Left ventricle myocardium inferior (tissue), 1 donor: Measurements from ENCODE around the gene CSRP1. TPM values are rescaled to one million over a fixed set of nuclear protein-coding genes. Genes with fewer than 3 reads are reported as not detected.

Experiments
- DNase-seq: peaks from one replicate; pipeline ENCODE4 v3.0.0-alpha.2; 2020
- H3K27ac ChIP-seq: fragments of 200-600 bp; replicated peaks from 2 replicates; pipeline ENCODE4 v1.8.0; 2021
- H3K27me3 ChIP-seq: fragments of 200-600 bp; 2 replicates; pipeline ENCODE4 v1.8.0; 2021; ENCODE audit warnings: low read depth
- H3K36me3 ChIP-seq: fragments of 200-600 bp; 2 replicates; pipeline ENCODE4 v1.8.0; 2021
- H3K4me1 ChIP-seq: fragments of 200-600 bp; 2 replicates; pipeline ENCODE4 v1.8.0; 2021
- H3K4me3 ChIP-seq: fragments of 200-600 bp; 2 replicates; pipeline ENCODE4 v1.8.0; 2021; ENCODE audit warnings: mild to moderate bottlenecking, moderate library complexity
- H3K9me3 ChIP-seq: fragments of 200-600 bp; replicated peaks from 2 replicates; pipeline ENCODE4 v1.8.0; 2021
- intact Hi-C: fragments of 100-400 bp; cut with micrococcal nuclease; formaldehyde crosslinking; loops from one replicate; pipeline ENCODE4 v1.11.0; 2022
- total RNA-seq: library from RNA; stranded (reverse); fragmentation: NEBNext Ultra II Directional; extraction: Animal tissue kit (Norgen Biotek cat#: 25700); gene quantifications from one replicate; pipeline ENCODE4 v1.2.1, GENCODE V29; 2021
- TF ChIP-seq, protein P1 (sequence below): fragments of 200-600 bp; IDR thresholded peaks from 2 replicates; pipeline ENCODE4 v1.8.0; 2021; ENCODE audit warnings: antibody characterized with exemption, mild to moderate bottlenecking, borderline replicate concordance
- donor health status: DM: no; HTN: yes; CAD: no; lungs with severe emphysema.

CSRP1 gene
- total RNA-seq, 1 donor from 2014 or later = 41.0 TPM

DNA sequence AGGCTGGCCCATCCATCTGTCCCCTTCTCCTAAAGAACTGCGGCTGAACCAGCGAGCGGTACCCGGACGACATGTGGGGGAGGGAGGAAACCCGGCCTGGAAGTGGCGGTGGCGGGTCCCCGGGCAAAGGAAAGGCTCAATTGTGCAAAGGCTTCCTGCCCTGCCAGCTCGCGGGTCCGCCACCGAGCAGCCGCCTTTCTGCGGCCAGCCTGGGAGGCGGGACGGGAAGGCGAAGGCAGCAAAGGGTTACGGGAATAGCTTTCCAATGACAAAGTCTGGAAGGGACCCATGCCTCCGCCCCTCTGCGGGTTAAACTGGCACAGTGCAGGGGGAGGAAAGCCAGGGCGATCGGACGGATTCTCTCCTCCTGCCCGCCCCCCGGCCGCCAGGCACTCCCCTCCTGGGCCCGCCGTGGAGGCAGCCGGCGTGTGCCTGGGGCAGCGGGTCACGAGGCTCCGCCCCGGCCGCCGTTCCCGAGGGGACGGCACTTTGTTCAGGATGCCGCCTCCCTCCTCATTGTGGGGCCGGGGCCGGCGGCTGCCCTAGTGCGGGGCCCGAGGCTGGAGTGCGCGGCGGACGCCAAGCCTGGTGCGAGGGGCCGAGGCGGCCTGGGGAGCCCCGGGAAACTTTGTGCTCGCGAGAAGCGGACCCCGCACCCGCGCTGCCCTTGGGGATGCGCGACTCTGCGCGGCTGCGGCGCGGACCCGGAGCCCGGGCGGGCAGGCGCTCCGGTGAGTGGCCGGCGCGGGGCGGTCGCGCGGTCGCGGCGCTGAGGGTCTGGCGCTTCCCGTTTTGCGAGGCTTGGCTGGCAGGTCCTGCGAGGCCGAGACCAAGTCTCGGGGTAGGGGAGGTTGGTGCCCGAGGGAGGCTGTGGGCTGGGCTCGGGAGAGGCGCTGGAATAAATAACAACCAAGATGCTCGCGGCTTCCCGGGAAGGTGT lies 32.0 kb upstream of the CSRP1 start, which contains the start of gene NAV1:
Gene NAV1 (plus strand): TSS at position 516 of the 940 bp plus-strand sequence. CDS start 83,758 bp downstream, outside the sequence.
- intact Hi-C loops = no loop called here
- peaks cover 86% of the 10 kb centered on the region for H3K4me1 ChIP-seq
- H3K4me3 ChIP-seq = peak within 1 kb of the TSS; percentile 81
- H3K9me3 ChIP-seq = no peaks in the 10 kb centered on the region
- TF ChIP-seq, protein P1, sequence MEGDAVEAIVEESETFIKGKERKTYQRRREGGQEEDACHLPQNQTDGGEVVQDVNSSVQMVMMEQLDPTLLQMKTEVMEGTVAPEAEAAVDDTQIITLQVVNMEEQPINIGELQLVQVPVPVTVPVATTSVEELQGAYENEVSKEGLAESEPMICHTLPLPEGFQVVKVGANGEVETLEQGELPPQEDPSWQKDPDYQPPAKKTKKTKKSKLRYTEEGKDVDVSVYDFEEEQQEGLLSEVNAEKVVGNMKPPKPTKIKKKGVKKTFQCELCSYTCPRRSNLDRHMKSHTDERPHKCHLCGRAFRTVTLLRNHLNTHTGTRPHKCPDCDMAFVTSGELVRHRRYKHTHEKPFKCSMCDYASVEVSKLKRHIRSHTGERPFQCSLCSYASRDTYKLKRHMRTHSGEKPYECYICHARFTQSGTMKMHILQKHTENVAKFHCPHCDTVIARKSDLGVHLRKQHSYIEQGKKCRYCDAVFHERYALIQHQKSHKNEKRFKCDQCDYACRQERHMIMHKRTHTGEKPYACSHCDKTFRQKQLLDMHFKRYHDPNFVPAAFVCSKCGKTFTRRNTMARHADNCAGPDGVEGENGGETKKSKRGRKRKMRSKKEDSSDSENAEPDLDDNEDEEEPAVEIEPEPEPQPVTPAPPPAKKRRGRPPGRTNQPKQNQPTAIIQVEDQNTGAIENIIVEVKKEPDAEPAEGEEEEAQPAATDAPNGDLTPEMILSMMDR = no peak
- no peaks in the 10 kb centered on the region for H3K27me3 ChIP-seq
- H3K27ac ChIP-seq = peak within 1 kb of the TSS; percentile 91
- no peaks in the 10 kb centered on the region for H3K36me3 ChIP-seq
- peak; percentile 70 for DNase-seq

DNA sequence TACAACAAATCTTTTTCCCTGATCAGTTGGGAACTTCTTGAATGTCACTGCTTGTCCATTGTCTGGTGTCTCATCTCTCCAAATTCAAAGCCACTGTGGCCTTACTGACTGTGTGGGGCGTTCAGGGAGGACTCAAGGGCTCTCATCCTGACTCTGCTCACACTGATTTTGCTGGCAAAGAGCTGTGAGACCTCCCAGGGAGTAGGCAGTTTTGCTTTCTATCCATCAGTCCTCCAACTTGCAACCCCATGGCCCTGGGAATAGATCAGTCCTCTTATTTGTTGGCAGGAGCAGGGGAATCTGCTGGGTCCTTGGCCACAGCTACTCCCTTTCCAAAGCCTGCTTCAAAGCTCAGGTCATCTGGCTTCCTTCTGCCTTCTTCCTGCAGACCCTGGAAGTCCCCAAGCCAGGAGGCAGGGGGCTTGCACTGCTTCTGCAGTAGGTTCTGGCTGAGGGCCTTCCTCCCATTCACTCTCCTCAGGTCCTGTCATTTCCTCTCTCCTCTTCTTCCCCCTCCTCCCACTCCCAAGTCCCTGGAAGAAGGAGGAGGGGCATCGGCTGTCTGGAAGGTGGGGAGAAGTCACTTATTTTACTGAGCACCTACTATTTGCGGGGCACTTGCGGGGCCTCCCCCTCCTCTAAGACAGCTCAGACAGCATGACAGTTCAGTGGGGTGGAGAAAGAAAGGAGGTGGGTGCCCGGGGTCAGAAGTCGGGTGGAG lies 31.1 kb upstream of the CSRP1 start:
- H3K4me1 ChIP-seq = peaks cover 78% of the 10 kb centered on the region
- TF ChIP-seq, protein P1 = no peak
- H3K9me3 ChIP-seq = no peaks in the 10 kb centered on the region
- no peaks in the 10 kb centered on the region for H3K27me3 ChIP-seq
- H3K36me3 ChIP-seq = no peaks in the 10 kb centered on the region
- DNase-seq = no peak
- H3K4me3 ChIP-seq = peak overlapping the region; percentile 81
- H3K27ac ChIP-seq = peak overlapping the region; percentile 91
- intact Hi-C loops = no loop called here

DNA sequence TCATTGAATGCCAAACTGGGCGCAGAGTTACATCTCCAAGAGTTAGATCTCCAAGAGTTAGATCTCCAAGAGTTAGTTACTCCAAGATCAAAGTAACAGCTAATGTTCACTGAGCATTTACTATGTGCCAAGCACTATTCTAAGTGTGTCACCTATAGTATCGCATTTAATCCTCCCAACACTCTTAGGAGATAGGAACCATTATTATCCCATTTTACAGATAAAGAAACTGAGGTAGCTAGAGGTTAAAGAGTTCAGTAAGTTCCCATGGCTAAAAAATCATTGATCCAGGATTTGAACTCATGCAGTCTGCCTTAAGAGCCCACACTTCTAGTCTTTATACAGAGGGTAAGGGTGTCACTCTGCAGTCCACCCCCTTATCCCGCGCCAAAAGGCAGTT lies 30.5 kb upstream of the CSRP1 start:
- H3K27ac ChIP-seq = peak overlapping the region; percentile 91
- no peaks in the 10 kb centered on the region for H3K36me3 ChIP-seq
- H3K4me3 ChIP-seq = no peak overlapping the region
- no peaks in the 10 kb centered on the region for H3K9me3 ChIP-seq
- DNase-seq = no peak
- peaks cover 77% of the 10 kb centered on the region for H3K4me1 ChIP-seq
- TF ChIP-seq, protein P1 = no peak
- intact Hi-C loops = no loop called here
- no peaks in the 10 kb centered on the region for H3K27me3 ChIP-seq

- Histone ChIP-seq H3K4me1 (peaks cover 77% of the 10 kb centered on the region), H3K4me3 (no peak overlapping the region), H3K36me3 (no peaks in the 10 kb centered on the region), H3K27me3 (no peaks in the 10 kb centered on the region), H3K9me3 (no peaks in the 10 kb centered on the region), H3K27ac (peak overlapping the region; percentile 66)
- no peak for DNase-seq
- intact Hi-C loops = no loop called here
- TF ChIP-seq, protein P1 = no peak
Measured at GRCh38 chr1:201537028-201537427, 30.1 kb upstream of the CSRP1 start.

DNA sequence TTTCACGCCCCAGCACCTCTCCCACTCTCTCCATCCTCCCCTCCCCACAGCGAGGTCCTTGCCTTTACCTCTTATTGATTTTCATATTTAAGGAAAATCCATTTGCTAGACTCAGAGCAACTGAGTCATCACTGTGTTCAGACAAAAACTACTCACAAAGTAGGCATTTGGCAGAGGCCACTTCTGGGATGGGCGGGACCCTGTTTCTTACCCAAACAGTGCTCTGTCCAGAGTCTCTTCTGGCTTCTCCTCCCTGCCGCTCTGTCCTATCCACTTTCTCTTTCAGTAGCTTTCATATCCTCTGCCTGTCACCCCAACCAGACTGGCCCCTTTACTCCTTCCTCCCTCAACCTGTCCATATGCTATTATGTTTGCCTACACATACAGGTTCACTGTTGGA lies 29.6 kb upstream of the CSRP1 start:
- Histone ChIP-seq H3K9me3 (no peaks in the 10 kb centered on the region), H3K27ac (peak overlapping the region; percentile 66), H3K27me3 (no peaks in the 10 kb centered on the region), H3K4me1 (peaks cover 77% of the 10 kb centered on the region), H3K4me3 (no peak overlapping the region), H3K36me3 (no peaks in the 10 kb centered on the region)
- DNase-seq = peak; percentile 39
- intact Hi-C loops = no loop called here
- TF ChIP-seq, protein P1 = no peak
